MM.1S (cell line): Measurements from ENCODE around the gene CYP27C1.

Experiments
- CTCF ChIP-seq: fragments of 300-600 bp; sonication (generic); IDR thresholded peaks from 2 replicates; pipeline ENCODE4 v1.5.1; 2016; ENCODE audit warnings: antibody characterized with exemption, low read length, mixed read lengths
- EZH2 ChIP-seq: fragments of 300-600 bp; sonication (generic); optimal IDR thresholded peaks from 2 replicates; pipeline ENCODE3; 2017; ENCODE audit warnings: low read depth, mild to moderate bottlenecking, antibody characterized with exemption, low read length, mixed read lengths

- TF ChIP-seq CTCF (no peak), EZH2 (no peak)
These were observed 47.8 kb downstream of the CYP27C1 start for GRCh38 chr2:127172306-127172705.
